ENCODE results near the gene FOXJ3.

- TF ChIP-seq RAD21 (IDR thresholded peaks at IDR 0.05 in 1 of 2, conservative IDR thresholded peaks at IDR 0.05 in 1 of 2; ENCODE audit: low read depth in 2 of 2, low read length in 2 of 2) (no peak), CTCF (IDR thresholded peaks at IDR 0.05; ENCODE audit: control extremely low read depth in 1 of 3, insufficient read depth in 1 of 3, low read depth in 1 of 3, low read length in 3 of 3) (no peak), EP300 (IDR thresholded peaks at IDR 0.05; ENCODE audit: borderline replicate concordance in 1 of 2, low read depth in 2 of 2, low read length in 2 of 2) (no peak), EZH2 (IDR thresholded peaks at IDR 0.05; ENCODE audit: low read depth, low read length, severe bottlenecking) (no peak), POLR2A (IDR thresholded peaks at IDR 0.05; ENCODE audit: control extremely low read depth in 1 of 2, low read depth in 2 of 2, low read length in 2 of 2) (no peak), CREB1 (IDR thresholded peaks at IDR 0.05) (no peak), ATF2 (IDR thresholded peaks at IDR 0.05; ENCODE audit: low read length) (no peak), POLR2AphosphoS5 (IDR thresholded peaks at IDR 0.05; ENCODE audit: low read depth, low read length) (no peak), KDM5A (IDR thresholded peaks at IDR 0.05; ENCODE audit: low read length) (no peak), RXRA (IDR thresholded peaks at IDR 0.05; ENCODE audit: insufficient read depth, low read depth, low read length) (no peak)
These were observed 155.1 kb downstream of the FOXJ3 start for GRCh38 chr1:42179900-42180329.

All from H1 (cell line).